ENCODE results near the gene RNF126. TPM values are rescaled to one million over a fixed set of nuclear protein-coding genes. Genes with fewer than 3 reads are reported as not detected.

The RNF126 gene
- total RNA-seq, 2 experiments from 2014 or later: 106 to 108 TPM

Other genes starting within 250 kb of the RNF126 start
- under 1 TPM in 1 of 2 experiments, not detected in 1; 0.32 TPM for gene SHC2, start 202.2 kb downstream of the RNF126 start, total RNA-seq
- gene MADCAM1, start 166.7 kb downstream of the RNF126 start, total RNA-seq: under 1 TPM in 1 of 2 experiments, not detected in 1; 0.21 TPM
- 10 to 100 TPM in 1 of 2 experiments, 1 to 10 TPM in 1; 9.3 to 10.3 TPM for gene TPGS1, start 155.7 kb downstream of the RNF126 start, total RNA-seq
- 10 to 100 TPM; 46.5 to 48.8 TPM for gene CDC34, start 131.5 kb downstream of the RNF126 start, total RNA-seq
- gene GZMM, start 119.2 kb downstream of the RNF126 start, total RNA-seq: 10 to 100 TPM; 42.0 to 49.0 TPM
- gene BSG, start 90.6 kb downstream of the RNF126 start, total RNA-seq: 100 to 1,000 TPM; 167 to 168 TPM
- gene HCN2, start 73.3 kb downstream of the RNF126 start, total RNA-seq: under 1 TPM; 0.31 to 0.34 TPM
- gene POLRMT, start 29.7 kb downstream of the RNF126 start, total RNA-seq: 10 to 100 TPM; 73.3 to 74.6 TPM
- not detected for gene FGF22, start 23.3 kb downstream of the RNF126 start, total RNA-seq
- gene FSTL3, start 13.2 kb upstream of the RNF126 start, total RNA-seq: 1 to 10 TPM; 6.2 to 6.5 TPM
- not detected for gene PRSS57, start 32.2 kb upstream of the RNF126 start, total RNA-seq
- gene PALM, start 45.7 kb upstream of the RNF126 start, total RNA-seq: not detected
- gene MISP, start 87.9 kb upstream of the RNF126 start, total RNA-seq: under 1 TPM in 1 of 2 experiments, not detected in 1; 0.10 TPM
- gene PTBP1, start 134.2 kb upstream of the RNF126 start, total RNA-seq: 100 to 1,000 TPM; 799 to 818 TPM
- gene PLPPR3, start 158.7 kb upstream of the RNF126 start, total RNA-seq: not detected
- not detected for gene AZU1, start 164.6 kb upstream of the RNF126 start, total RNA-seq
- not detected for gene PRTN3, start 177.8 kb upstream of the RNF126 start, total RNA-seq
- gene ELANE, start 189.1 kb upstream of the RNF126 start, total RNA-seq: not detected
- 1 to 10 TPM; 1.8 TPM for gene CFD, start 196.4 kb upstream of the RNF126 start, total RNA-seq
- 10 to 100 TPM; 39.8 to 40.3 TPM for gene MED16, start 230.0 kb upstream of the RNF126 start, total RNA-seq
- gene RNU6-9, start 230.3 kb upstream of the RNF126 start, total RNA-seq: not detected